Stimulated activated CD4-positive, alpha-beta T cell treated with anti-CD3 and anti-CD28 coated beads, Interleukin-12 subunit alpha, Interleukin-12 subunit beta, amount 100 ng/mL, for 48 hours (primary cell): ENCODE measurements around the gene TAPBPL.
"Not testable (repeated sequence)": the region's sequence is repeated elsewhere in the genome, so short reads cannot be mapped to it uniquely, and the experiment has no call there.

Source experiments
- DNase-seq, 3 donors: peaks; one replicate each; pipeline ENCODE4 v3.0.0-alpha.2; 2020; ENCODE audit warnings: low read depth in 2 of 3, low spot score in 1 of 3

TAPBPL gene

DNA sequence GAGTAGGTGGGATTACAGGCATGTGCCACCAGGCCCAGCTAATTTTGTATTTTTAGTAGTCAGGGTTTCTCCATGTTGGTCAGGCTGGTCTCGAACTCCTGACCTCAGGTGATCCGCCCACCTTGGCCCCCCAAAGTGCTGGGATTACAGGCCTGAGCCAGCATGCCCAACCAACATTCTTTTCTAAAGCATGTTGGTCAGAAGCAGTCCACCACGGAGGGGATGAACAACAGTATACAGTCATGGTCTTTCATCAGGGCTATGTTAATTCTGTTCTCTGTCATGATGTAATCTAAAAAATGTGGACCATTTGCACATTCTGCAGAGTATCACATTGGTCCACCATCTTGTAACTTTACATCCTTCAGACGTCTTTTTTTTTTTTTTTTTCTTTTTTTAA is 37.6 kb downstream of the TAPBPL start:
- no peak for DNase-seq

DNA sequence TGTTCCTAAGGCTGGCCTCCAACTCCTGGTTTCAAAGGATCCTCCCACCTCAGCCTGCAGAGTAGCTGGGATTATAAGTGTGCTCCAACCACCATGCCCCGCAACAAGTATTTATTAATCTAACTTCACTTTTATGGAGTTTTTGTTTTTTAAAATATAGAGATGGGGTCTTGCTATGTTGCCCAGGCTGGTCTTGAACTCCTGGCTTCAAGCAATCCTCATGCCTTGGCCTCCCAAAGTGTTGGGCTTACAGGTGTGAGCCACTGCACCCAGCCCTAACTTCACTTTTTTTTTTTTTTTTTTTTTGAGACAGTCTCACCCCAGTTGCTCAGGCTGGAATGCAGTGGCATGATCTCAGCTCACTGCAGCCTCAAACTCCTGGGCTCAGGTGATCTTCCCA is 38.8 kb downstream of the TAPBPL start:
- DNase-seq = not testable (repeated sequence)

DNA sequence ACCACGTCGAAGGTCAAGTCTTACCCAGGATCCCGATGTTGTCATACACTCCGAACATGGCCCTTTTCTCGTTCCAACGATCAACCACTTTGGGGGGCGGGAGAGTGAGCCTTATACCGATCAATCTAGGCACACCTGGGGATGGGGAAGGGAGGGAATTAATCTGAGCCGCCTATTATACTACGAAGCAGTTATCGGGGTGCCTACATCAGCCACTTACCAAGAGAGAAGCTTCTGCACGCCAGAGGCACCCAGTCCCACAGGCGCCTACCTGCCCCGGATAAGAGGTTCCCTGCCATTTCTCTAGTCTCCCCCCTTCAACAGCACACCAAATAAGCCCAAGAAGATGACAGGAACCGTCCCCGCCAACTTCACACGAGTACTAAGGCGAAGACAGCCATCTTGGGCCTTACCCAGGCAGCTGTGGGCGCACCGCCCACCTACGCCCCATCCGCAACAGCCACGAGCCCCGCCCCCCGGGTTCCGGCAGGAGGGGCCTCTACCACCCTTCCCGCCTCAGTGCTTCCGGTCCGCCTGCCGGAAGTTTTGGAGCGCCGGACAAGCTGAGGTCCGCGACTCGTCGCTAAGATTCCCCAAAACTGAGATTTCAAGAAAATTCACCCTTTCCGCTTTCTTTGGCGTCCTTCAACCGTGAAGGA is 41.1 kb downstream of the TAPBPL start, which contains the start of gene MRPL51:
Gene MRPL51 (minus strand): TSS at position 425 of the 659 bp plus-strand sequence. CDS start 126 bp downstream, at position 299.
- peak; percentile 96 to 99 (median 97) for DNase-seq

DNA sequence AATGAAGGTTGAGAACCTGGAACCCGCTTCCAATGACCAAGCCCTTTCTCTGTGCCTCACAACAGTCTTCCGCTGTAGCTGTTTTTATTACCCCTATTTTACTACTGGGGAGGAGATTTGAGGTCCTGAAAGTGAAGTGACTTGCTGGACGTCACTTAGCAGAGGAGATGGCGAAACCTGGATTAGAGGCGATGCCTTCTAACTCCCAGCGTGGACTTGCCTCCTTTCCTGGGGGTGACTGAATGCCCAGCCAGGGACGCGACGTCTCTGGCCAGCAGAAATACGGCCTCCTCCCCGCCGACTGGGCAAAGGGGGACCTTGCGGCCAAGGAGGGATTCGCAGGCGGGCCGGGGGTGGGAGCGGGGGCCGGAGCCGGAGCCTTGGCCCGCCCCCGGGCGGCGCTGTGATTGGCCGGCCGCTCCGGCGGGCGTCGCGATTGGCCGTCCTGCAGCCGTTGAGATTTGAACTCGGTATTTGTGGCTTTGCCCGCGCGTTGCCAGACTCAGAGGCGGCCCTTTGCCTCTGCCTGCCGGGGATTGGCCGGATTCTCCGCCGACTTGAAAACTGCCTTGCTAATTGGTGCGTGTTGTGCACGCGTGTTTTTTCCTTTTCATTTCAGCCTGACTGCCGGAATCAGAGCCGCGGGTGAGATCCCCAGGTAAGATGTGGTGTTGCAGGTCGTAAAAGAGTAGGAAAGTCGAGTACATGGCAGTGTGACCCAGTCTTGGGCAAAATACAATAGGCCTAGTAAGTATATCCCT is 41.8 kb downstream of the TAPBPL start, which contains the start of gene NCAPD2:
Gene NCAPD2 (plus strand): TSS at position 606 of the 761 bp plus-strand sequence. CDS start 997 bp downstream, outside the sequence.
- peak; percentile 89 to 95 (median 93) for DNase-seq

DNA sequence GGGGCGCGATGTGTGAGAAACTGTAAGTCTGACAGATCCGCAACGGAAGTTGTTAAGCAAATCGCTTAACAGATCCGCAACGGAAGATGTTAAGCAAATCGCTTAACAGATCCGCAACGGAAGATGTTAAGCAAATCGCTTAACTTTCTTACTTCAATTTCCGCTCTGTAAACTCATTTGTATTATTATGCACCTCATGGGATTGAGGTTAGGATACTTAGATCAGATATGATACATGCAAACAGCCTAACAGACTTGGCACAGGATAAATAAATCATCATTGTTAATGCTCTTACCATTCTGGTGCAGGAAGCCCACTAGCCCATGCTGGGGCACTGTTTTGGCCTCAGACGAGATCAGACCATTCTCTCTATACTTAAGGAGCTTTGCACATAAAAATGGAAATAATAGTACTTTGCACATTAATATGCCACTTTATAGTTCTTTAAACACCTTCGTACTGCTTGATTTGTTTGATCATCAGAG is 42.5 kb downstream of the TAPBPL start:
- DNase-seq = no peak

DNA sequence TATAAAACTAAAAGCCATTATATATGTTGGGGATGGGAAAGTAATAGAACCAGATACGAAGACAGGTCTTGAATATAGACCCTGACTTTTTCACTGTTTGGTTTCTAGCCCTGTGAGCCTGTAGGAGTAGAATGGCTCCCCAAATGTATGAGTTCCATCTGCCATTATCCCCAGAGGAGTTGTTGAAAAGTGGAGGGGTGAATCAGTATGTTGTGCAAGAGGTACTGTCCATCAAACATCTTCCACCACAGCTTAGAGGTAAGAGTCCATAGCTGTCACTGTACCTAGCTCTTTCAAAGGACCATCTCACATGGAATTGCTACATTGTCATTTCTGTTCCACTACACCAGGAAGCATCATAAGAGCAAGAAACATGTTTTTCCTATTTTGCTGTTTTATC is 43.1 kb downstream of the TAPBPL start:
- DNase-seq = no peak

DNA sequence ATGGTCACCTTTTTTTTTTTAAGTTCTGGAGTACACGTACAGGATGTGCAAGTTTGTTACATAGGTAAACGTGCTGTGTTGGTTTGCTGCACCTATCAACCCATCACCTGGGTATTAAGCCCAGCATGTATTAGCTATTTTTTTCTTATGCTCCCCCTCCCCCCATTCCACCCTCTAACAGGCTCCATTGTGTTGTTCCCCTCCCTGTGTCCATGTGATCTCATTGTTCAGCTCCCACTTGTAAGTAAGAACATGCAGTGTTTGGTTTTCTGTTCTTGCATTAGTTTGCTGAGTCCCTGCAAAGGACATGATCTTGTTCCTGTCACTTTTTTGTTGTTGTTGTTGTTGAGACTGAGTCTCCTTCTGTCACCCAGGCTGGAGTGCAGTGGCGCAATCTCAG is 45.4 kb downstream of the TAPBPL start:
- not testable (repeated sequence) for DNase-seq

DNA sequence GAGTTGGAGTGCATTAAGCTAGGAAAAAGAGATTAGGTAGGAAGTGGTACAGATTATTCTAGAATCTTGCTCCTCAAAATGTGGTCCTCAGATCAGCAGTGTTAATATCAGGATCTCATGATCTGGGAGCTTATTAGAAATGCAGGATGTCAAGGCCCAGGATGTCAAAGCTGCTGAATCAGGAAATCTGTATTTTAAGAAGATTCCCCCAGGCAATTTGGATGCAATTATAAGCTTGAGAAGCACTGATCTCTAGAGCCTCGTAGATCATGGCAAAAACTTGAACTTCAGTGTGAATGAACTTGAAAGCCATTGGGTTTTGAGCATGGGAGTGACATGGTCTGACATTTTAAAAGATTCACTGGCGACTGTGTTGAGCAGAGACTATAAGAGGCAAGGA is 48.6 kb downstream of the TAPBPL start:
- no peak for DNase-seq

DNA sequence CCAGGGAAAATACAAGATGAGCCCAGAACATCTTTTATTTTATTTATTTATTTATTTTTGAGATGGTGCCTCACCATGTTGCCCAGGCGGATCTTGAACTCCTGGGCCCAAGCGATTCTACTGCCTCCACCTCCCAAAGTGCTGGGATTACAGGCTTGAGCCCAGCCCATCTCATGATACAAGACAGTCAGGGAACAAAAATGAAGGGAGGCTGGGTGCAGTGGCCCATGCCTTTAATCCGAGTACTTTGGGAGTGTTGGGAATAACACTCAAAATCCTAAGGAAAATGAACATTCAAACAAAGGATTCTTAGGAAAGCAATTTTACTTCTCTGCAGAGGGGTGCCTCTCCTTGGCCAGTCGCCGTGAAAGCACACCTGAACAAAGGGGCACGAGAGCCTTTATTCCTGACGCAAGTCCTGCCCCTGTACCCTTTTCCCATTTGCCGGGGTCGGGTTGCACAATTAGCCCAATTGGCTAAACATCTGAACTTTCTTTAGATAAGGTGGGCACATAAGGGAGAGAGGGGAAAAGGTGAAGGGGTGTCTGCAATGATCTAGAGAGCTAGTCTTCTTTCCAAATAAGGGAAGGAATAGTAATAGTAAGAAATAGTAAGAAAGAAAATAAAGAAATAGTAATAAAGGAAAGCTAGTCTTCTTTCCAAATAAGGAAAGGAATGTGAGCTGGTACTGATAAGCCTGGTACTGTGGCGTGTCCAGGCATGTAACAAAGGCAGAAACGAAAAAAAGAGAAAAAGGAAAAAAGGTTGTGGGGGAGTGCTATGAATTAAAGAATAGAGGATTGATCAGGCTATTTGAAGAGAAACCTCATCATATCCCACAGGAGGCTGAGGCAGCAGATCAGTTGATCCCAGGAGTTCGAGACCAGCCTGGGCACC is 55.5 kb downstream of the TAPBPL start:
- DNase-seq = no peak

DNA sequence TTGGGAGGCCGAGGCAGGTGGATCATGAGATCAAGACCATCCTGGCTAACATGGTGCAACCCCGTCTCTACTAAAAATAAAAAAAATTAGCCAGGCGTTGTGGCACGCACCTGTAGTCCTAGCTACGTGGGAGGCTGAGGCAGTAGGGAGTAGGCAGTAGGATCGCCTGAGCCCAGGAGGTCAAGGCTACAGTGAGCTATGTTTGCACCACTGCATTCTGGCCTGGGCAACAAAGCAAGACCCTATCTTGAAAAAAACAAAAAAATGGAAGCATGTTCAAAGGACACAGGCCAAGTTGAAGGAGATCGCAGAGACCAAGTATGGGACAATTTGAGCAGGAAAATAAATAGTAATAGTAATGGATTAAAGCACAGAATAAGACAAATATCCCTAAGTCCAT is 56.2 kb downstream of the TAPBPL start:
- no peak for DNase-seq
